DND-41 (cell line): Measurements from ENCODE around the gene BCL2L1.

Experiments used
- EZH2 ChIP-seq: IDR thresholded peaks from 3 replicates; pipeline ENCODE4 v1.6.1; 2012; ENCODE audit warnings: borderline replicate concordance, low read depth, mild to moderate bottlenecking, moderate library complexity, low read length, inconsistent platforms; ENCODE audit not compliant: severe bottlenecking
- TF ChIP-seq, protein P1 (sequence below): IDR thresholded peaks from 2 replicates; pipeline ENCODE4 v1.5.1; 2012; ENCODE audit warnings: borderline replicate concordance, low read length, moderate library complexity, mild to moderate bottlenecking; ENCODE audit not compliant: poor library complexity, severe bottlenecking; ENCODE audit errors: extremely low read depth

DNA sequence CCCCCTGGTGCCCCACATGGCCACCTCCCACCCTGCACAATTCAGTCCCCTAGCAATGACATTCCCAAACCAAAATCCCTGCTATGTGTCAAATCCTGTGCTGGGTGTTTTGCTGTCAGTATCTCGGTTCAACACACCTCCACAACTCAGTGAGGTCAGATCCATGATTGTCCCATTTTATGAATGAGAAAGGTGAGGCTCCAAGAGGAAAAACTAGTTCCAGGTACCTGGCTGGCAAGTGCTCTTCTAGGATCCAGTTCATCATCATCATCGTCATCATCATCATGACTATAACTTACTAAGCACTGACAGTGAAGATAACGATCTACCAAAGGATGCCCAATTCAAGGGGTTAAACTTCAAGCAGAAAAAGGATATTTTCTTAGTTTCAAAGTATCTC lies 102.4 kb downstream of the BCL2L1 start:
- TF ChIP-seq, protein P1, sequence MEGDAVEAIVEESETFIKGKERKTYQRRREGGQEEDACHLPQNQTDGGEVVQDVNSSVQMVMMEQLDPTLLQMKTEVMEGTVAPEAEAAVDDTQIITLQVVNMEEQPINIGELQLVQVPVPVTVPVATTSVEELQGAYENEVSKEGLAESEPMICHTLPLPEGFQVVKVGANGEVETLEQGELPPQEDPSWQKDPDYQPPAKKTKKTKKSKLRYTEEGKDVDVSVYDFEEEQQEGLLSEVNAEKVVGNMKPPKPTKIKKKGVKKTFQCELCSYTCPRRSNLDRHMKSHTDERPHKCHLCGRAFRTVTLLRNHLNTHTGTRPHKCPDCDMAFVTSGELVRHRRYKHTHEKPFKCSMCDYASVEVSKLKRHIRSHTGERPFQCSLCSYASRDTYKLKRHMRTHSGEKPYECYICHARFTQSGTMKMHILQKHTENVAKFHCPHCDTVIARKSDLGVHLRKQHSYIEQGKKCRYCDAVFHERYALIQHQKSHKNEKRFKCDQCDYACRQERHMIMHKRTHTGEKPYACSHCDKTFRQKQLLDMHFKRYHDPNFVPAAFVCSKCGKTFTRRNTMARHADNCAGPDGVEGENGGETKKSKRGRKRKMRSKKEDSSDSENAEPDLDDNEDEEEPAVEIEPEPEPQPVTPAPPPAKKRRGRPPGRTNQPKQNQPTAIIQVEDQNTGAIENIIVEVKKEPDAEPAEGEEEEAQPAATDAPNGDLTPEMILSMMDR = no peak
- no peak for TF ChIP-seq EZH2
